ENCODE data around the gene CTNNA1. TPM values are rescaled to one million over a fixed set of nuclear protein-coding genes. Genes with fewer than 3 reads are reported as not detected.

Gene CTNNA1
- polyA plus RNA-seq, 1 of the 3 experiments (the other 2 are of a cell fraction): 130 TPM

- TF ChIP-seq MAX (IDR thresholded peaks at IDR 0.05; ENCODE audit: low read depth): no peak
- TF ChIP-seq USF2 (IDR thresholded peaks at IDR 0.05; ENCODE audit: borderline replicate concordance, low read depth, low read length): no peak
- TF ChIP-seq EP300 (IDR thresholded peaks at IDR 0.05; ENCODE audit: borderline replicate concordance in 1 of 2, low read depth in 1 of 2, low read length in 1 of 2): no peak
- no peak for TF ChIP-seq SMC3 (IDR thresholded peaks at IDR 0.05; ENCODE audit: low read depth, low read length)
- TF ChIP-seq JUND (IDR thresholded peaks at IDR 0.05): no peak
- TF ChIP-seq RAD21 (IDR thresholded peaks at IDR 0.05; ENCODE audit: low read length): no peak
- TF ChIP-seq ZBTB33 (IDR thresholded peaks at IDR 0.05; ENCODE audit: borderline replicate concordance, low read depth): no peak
Observed at GRCh38 chr5:138815529-138815928, 62.3 kb downstream of the CTNNA1 start (continued).

- ChIA-PET POLR2A (no interaction called here), CTCF (interaction anchor here (1.0 kb wide), 1 partner anchor 64 kb away, joined by 4 read pairs; the partner anchor contains the start of gene CTNNA1)
- H3K79me2 ChIP-seq (ENCODE audit: insufficient read depth): peaks cover 86% of the 10 kb centered on the region
- no peak for DNase-seq
- H3K36me3 ChIP-seq (replicated peaks in 1 of 2; ENCODE audit: control insufficient read depth in 1 of 2, insufficient read depth in 2 of 2, low read length in 1 of 2): peaks cover 21 to 47% of the 10 kb centered on the region in 2 experiments
- 86% methylated on average over 1 of the region's 1 CpG for WGBS (ENCODE audit: low lambda C conversion rate)
- H3K4me1 ChIP-seq (ENCODE audit: control insufficient read depth in 1 of 2, insufficient read depth in 2 of 2, low read depth in 1 of 2, low read length in 1 of 2): peaks cover 0 to 5% of the 10 kb centered on the region in 2 experiments; a peak in 2 of 4 replicates
- H3K4me2 ChIP-seq: no peak overlapping the region
- no peak overlapping the region for H3K4me3 ChIP-seq (ENCODE audit: low read depth in 2 of 2, low read length in 1 of 2)
- H3K9me3 ChIP-seq: no peaks in the 10 kb centered on the region
- H3K27ac ChIP-seq (ENCODE audit: low read depth in 2 of 2, low read length in 1 of 2): no peak overlapping the region
- no peaks in the 10 kb centered on the region for H3K9me2 ChIP-seq
- TF ChIP-seq RAD21 (IDR thresholded peaks at IDR 0.05; ENCODE audit: low read length) (no peak), IRF3 (IDR thresholded peaks at IDR 0.05; ENCODE audit: low read depth, low read length) (no peak), MAX (IDR thresholded peaks at IDR 0.05; ENCODE audit: low read depth) (no peak), YY1 (IDR thresholded peaks at IDR 0.05; ENCODE audit: low read depth) (no peak), EP300 (IDR thresholded peaks at IDR 0.05; ENCODE audit: borderline replicate concordance in 1 of 2, low read depth in 1 of 2, low read length in 1 of 2) (no peak), CTCF (IDR thresholded peaks at IDR 0.05) (no peak), FOXJ3 (CRISPR knock-in tag; IDR thresholded peaks at IDR 0.05) (no peak), ZBTB33 (IDR thresholded peaks at IDR 0.05; ENCODE audit: borderline replicate concordance, low read depth) (no peak)
- H2AFZ ChIP-seq (ENCODE audit: low read depth): no peak overlapping the region
- no peaks in the 10 kb centered on the region for H3K27me3 ChIP-seq (ENCODE audit: insufficient read depth)
- H3F3A ChIP-seq (replicated peaks; ENCODE audit: insufficient read depth): peaks cover 5% of the 10 kb centered on the region
- H4K20me1 ChIP-seq (ENCODE audit: insufficient read depth): peaks cover 58% of the 10 kb centered on the region
- no peak overlapping the region for H3K9ac ChIP-seq
Observed at GRCh38 chr5:138817241-138817640, 64.0 kb downstream of the CTNNA1 start.

Data from SK-N-SH (cell line).